OCI-LY1 (cell line): ENCODE data around the gene FKBP11.

Experiments used
- CTCF ChIP-seq: fragments of 200-600 bp; sonication (generic), shearing (Covaris generic); IDR thresholded peaks from 2 replicates; pipeline ENCODE4 v1.5.1; 2017; ENCODE audit warnings: mild to moderate bottlenecking, antibody characterized with exemption, low read length, moderate library complexity, mixed read lengths
- EZH2 ChIP-seq: fragments of 200-600 bp; sonication (generic), shearing (Covaris generic); IDR thresholded peaks from 2 replicates; pipeline ENCODE4 v1.8.0; 2017; ENCODE audit warnings: borderline replicate concordance, mixed run types, mild to moderate bottlenecking, antibody characterized with exemption, low read length, moderate library complexity, mixed read lengths

- TF ChIP-seq CTCF (no peak), EZH2 (no peak)
Measured at GRCh38 chr12:48873096-48873495, 52.2 kb downstream of the FKBP11 start.
